ENCODE results near the gene OAS2. TPM values are rescaled to one million over a fixed set of nuclear protein-coding genes. Genes with fewer than 3 reads are reported as not detected.

The OAS2 gene
- polyA plus RNA-seq, 2 of the 4 experiments (the other 2 are of a cell fraction) = 0.05 to 0.19 TPM

- POLR2A ChIA-PET = no interaction called here
- no peak for TF ChIP-seq FOXS1 (CRISPR knock-in tag; IDR thresholded peaks at IDR 0.05)
- no peak for TF ChIP-seq NPAS2 (CRISPR knock-in tag; IDR thresholded peaks at IDR 0.05; ENCODE audit: borderline replicate concordance)
- no peak for TF ChIP-seq CTCF (IDR thresholded peaks at IDR 0.05)
- TF ChIP-seq MAZ (IDR thresholded peaks at IDR 0.05; ENCODE audit: borderline replicate concordance, low read depth, low read length) = no peak
- TF ChIP-seq HES2 (IDR thresholded peaks at IDR 0.05) = no peak
- DNase-seq (ENCODE audit: low read depth in 1 of 2, low spot score in 1 of 2) = no peak
- Histone ChIP-seq H3K4me3 (no peak overlapping the region), H3K4me2 (no peak overlapping the region), H3K4me1 (peaks cover 13% of the 10 kb centered on the region), H3K27ac (no peak overlapping the region), H3K9me3 (no peaks in the 10 kb centered on the region)
- no peak for ATAC-seq
- CTCF ChIA-PET = interaction anchor here (1.0 to 2.0 kb wide), 3 partner anchors 9 to 41 kb away, joined by 3 to 4 read pairs (median 4); no protein-coding TSS in a partner anchor
- WGBS (ENCODE audit: missing lambda C conversion rate) = 88% methylated on average over 16 of the region's 16 CpGs
- no peak for FAIRE-seq
These were observed 36.6 kb upstream of the OAS2 start for GRCh38 chr12:112941528-112942335.

- CTCF ChIA-PET = interaction anchor here (1.9 kb wide), 1 partner anchor 10 kb away, joined by 4 read pairs; no protein-coding TSS in a partner anchor
- 100% methylated on average over 1 of the region's 1 CpG for WGBS (ENCODE audit: missing lambda C conversion rate)
- no peak overlapping the region for H3K4me3 ChIP-seq
These were observed 35.7 kb upstream of the OAS2 start for GRCh38 chr12:112942572-112942971.

GRCh38 chr12:112944024-112944690 lies 34.2 kb upstream of the OAS2 start:
- no peak overlapping the region for H3K4me3 ChIP-seq
- no peak for TF ChIP-seq EHMT2 (IDR thresholded peaks at IDR 0.05; ENCODE audit: low read depth)
- peak; percentile 93 for TF ChIP-seq MAFK (IDR thresholded peaks at IDR 0.05; ENCODE audit: partially characterized antibody)
- FAIRE-seq = no peak
- no peaks in the 10 kb centered on the region for H3K9me3 ChIP-seq
- H3K4me1 ChIP-seq = peaks cover 10% of the 10 kb centered on the region
- no peak overlapping the region for H3K4me2 ChIP-seq
- no peak overlapping the region for H3K27ac ChIP-seq
- CTCF ChIA-PET = interaction anchor here (0.7 to 1.9 kb wide), 4 partner anchors 11 to 207 kb away, joined by 3 to 4 read pairs (median 3); no protein-coding TSS in a partner anchor
- ATAC-seq = no peak
- DNase-seq (ENCODE audit: low read depth in 1 of 2, low spot score in 1 of 2) = no peak
- 95% methylated on average over 15 of the region's 15 CpGs for WGBS (ENCODE audit: missing lambda C conversion rate)
- POLR2A ChIA-PET = no interaction called here

More at GRCh38 chr12:112942572-112942971, 35.7 kb upstream of the OAS2 start:
- Histone ChIP-seq H3K4me1 (peaks cover 13% of the 10 kb centered on the region), H3K4me2 (no peak overlapping the region), H3K9me3 (no peaks in the 10 kb centered on the region), H3K27ac (no peak overlapping the region)
- ATAC-seq (no peak), FAIRE-seq (no peak), DNase-seq (ENCODE audit: low read depth in 1 of 2, low spot score in 1 of 2) (no peak)
- TF ChIP-seq HOXB13 (CRISPR knock-in tag; IDR thresholded peaks at IDR 0.05; ENCODE audit: low read depth) (no peak), ZC3H11A (IDR thresholded peaks at IDR 0.05) (no peak), KDM5A (IDR thresholded peaks at IDR 0.05) (no peak), RNF2 (IDR thresholded peaks at IDR 0.05; ENCODE audit: borderline replicate concordance, low read depth) (no peak)
- POLR2A ChIA-PET = no interaction called here

- CTCF ChIA-PET = no interaction called here
These were observed 32.8 kb upstream of the OAS2 start for GRCh38 chr12:112945515-112945914.

More at GRCh38 chr12:112945515-112945914, 32.8 kb upstream of the OAS2 start:
- FAIRE-seq (no peak), ATAC-seq (no peak), DNase-seq (ENCODE audit: low read depth in 1 of 2, low spot score in 1 of 2) (no peak)
- Histone ChIP-seq H3K4me1 (no peaks in the 10 kb centered on the region), H3K27ac (no peak overlapping the region), H3K9me3 (no peaks in the 10 kb centered on the region), H3K4me3 (no peak overlapping the region), H3K4me2 (no peak overlapping the region)
- POLR2A ChIA-PET = no interaction called here
- no peak for TF ChIP-seq JUN (IDR thresholded peaks at IDR 0.05)
- TF ChIP-seq ZC3H11A (IDR thresholded peaks at IDR 0.05) = no peak
- no peak for TF ChIP-seq CBX8 (IDR thresholded peaks at IDR 0.05)
- TF ChIP-seq ZSCAN20 (CRISPR knock-in tag; IDR thresholded peaks at IDR 0.05) = no peak
- TF ChIP-seq NFE2L2 (conservative IDR thresholded peaks at IDR 0.05; ENCODE audit: low read length) = no peak
- TF ChIP-seq KDM1A (IDR thresholded peaks at IDR 0.05; ENCODE audit: low read depth) = peak; percentile 34; the same call in 1 of the 2 replicates
- 92% methylated on average over 4 of the region's 4 CpGs for WGBS (ENCODE audit: missing lambda C conversion rate)

All from A549 (cell line).